Fibroblast of skin of left quadriceps (primary cell): ENCODE measurements around the gene NCCRP1.

Source experiments
- DNase-seq, 2 experiments: peaks; one replicate each; pipeline ENCODE4 v3.0.0-alpha.2; 2013; ENCODE audit warnings: low read depth in 2 of 2

The NCCRP1 gene

GRCh38 chr19:39179754-39180153, 17.0 kb upstream of the NCCRP1 start:
- DNase-seq = no peak

GRCh38 chr19:39180749-39181148, 16.0 kb upstream of the NCCRP1 start:
- DNase-seq = no peak

DNA sequence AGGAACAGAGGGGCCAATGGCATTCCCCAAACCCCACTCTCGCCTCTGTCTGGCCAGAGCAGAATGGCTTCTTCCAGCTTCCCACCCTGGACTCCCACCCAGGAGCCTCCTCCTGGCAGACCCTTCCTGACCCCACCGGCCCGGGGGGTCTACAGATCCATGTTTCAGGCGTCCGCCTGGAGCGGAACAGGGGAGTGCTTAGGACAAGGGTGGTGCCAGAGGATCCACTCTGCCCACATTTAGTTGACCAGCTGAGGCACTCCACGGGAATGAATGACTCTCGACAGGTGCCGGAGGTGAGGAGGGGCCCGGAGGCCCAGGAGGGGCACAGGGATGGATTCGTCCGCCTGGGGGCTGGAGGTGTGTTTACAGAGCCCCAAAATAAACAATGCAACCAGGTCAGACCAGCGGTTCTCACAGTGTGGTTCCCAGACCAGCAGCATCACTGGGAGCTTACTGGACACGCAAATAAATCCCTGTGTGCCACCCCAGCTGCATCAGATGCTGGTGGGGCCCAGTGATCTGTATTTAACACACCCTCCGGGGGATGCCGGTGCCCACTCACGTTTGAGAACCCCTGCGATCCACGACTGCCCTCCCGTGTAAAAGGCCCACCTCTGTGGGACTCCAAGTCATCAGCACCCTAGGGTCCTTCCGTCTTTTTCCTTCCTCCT, 15.1 kb upstream of the NCCRP1 start:
- no peak for DNase-seq

DNA sequence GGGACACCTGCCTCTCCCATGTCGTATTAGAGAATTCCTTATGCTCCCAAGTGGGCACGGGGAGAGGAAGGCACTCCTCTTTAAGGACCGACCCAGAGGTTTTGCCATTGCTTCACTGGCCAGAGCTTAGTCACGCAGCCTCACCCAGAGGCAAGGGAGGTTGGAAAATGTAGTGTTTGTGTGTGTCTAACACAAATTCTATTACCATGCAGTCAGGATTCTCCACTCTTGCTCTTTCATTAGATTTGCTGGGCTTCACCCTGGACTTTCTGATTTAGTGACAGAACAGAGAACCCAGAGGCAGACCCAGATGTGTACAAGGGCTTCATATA, 14.6 kb upstream of the NCCRP1 start:
- no peak for DNase-seq

DNA sequence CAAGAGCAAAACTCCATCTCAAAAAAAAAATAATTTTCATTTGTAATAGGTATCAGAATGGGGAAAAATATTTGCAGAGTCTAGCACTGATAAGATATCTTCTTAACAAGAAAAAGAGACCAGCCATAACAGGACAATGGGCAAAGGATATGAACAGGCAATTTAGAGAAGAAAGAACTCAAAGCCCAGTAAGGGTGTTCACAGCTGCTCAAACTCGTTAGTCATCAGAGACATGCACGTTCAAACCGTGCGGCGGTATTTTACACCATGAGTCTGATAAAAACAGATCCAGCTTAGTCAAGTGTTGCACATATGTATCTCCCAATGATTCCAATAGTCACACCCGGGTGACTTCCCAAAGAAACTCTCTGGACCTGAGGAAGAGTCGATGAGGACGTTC, 13.7 kb upstream of the NCCRP1 start:
- DNase-seq = no peak

DNA sequence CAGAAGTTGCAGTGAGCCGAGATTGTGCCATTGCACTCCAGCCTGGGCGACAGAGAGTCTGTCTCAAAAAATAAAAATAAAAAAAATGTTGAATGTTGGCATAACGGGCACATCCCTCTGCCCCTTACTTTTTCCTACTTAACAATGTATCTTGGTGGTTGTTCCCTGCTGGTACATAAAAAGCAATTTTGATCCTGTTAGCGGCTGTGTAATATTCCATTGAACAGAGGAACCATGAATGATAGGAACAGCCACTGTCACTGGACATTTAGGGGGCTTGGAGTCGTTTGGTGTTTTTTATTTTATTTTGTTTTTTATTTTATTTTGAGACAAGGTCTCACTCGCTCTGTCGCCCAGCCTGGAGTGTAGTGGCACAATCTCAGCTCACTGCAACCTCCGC, 10.4 kb upstream of the NCCRP1 start:
- DNase-seq = no peak

- DNase-seq = no peak
Measured at GRCh38 chr19:39187552-39187943, 9.2 kb upstream of the NCCRP1 start.

GRCh38 chr19:39188960-39189359, 7.8 kb upstream of the NCCRP1 start:
- DNase-seq = no peak

DNA sequence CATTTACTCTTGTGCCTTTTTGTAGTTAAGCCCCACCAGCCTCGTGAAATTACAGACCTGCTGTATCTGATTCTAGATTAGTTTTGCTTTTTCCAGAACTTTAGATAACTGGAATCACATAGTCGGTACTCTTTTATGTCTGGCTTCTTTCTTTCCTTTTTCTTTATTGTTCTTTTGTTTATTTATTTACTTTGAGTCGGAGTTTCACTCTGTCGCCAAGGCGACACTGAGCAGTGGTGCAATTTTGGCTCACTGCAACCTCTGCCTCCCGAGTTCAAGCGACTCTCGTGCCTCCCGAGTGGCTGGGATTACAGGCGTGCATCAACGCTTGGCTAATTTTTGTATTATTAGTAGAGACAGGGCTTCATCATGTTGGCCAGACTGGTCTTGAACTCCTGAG, 6.0 kb upstream of the NCCRP1 start:
- DNase-seq = no peak

- DNase-seq = no peak
Measured at GRCh38 chr19:39192846-39193245, 3.9 kb upstream of the NCCRP1 start.

DNA sequence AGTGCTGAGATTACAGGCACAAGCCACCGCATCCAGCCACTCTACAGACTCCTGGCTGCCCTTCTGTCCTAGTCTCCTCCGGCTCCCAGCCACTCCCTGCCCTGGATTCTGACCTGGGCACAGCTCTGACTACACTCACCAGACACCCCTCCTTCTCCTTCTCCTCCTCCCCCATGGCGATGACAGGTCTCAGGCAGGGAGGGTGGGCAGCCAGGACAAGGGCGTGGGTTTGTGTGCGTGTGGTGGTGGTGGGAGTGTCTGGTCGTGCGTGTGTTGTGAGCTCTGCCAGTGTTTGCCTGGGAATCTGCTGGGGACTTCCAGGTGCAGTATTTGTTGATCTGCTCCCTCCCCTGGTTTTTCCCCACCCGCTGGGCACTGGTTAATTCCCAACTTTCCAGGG, 3.0 kb upstream of the NCCRP1 start:
- DNase-seq = no peak

GRCh38 chr19:39194832-39195542, 1.8 kb upstream of the NCCRP1 start:
- no peak for DNase-seq

DNA sequence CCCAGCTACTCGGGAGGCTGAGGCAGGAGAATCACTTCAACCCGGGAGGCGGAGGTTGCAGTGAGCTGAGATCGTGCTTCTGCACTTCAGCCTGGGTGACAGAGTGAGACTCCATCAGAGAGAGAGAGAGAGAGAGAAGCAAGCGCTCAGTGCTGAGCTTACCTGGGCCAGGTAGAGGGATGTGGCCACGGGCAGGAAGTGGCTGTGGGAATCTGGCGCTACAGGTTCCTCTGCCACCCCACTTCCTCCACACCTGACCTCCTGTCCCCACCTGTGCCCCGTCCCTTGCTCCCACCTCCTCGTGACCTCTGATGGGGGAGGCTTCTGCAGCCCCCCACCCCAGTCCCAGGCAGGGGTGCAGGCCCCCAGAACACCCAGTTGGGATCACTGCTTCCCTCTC, 1.0 kb upstream of the NCCRP1 start:
- DNase-seq = no peak

GRCh38 chr19:39196320-39196719, 444 bp upstream of the NCCRP1 start:
- no peak for DNase-seq

GRCh38 chr19:39197808-39198207, 1.0 kb downstream of the NCCRP1 start:
- no peak for DNase-seq

- no peak for DNase-seq
Measured at GRCh38 chr19:39199025-39199424, 2.3 kb downstream of the NCCRP1 start.

DNA sequence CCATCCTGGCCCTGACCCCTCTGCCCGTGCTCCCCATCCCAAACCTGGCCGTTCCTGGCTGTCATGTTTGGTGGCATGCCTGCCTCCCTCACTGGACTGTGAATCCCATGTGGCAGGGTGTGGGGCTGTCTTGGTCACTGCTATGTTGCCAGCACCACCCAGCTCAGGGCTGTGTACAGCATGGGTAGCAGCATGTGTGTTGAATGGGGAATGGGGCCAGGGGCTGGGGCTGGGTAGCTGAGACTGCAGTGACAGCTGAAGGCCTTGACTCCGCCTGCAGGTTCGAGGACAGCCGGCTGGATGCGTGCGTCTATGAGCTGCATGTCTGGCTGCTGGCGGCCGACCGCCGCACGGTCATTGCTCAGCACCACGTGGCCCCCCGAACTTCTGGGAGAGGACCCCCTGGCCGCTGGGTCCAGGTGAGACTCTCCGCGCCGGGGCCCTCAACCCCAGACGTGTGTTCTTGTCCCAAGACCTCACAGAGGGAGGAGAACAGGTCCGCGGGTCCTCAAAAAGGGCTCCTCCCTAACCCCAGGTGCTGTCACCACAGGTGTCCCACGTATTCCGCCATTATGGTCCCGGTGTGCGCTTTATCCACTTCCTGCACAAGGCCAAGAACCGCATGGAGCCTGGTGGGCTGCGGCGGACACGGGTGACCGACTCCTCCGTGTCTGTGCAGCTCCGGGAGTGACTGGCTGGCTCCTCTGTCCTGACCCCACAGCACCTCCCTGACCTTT, 3.5 kb downstream of the NCCRP1 start:
- DNase-seq = no peak

GRCh38 chr19:39200803-39201115, 4.0 kb downstream of the NCCRP1 start:
- DNase-seq = no peak

GRCh38 chr19:39202998-39203355, 6.2 kb downstream of the NCCRP1 start:
- no peak for DNase-seq

DNA sequence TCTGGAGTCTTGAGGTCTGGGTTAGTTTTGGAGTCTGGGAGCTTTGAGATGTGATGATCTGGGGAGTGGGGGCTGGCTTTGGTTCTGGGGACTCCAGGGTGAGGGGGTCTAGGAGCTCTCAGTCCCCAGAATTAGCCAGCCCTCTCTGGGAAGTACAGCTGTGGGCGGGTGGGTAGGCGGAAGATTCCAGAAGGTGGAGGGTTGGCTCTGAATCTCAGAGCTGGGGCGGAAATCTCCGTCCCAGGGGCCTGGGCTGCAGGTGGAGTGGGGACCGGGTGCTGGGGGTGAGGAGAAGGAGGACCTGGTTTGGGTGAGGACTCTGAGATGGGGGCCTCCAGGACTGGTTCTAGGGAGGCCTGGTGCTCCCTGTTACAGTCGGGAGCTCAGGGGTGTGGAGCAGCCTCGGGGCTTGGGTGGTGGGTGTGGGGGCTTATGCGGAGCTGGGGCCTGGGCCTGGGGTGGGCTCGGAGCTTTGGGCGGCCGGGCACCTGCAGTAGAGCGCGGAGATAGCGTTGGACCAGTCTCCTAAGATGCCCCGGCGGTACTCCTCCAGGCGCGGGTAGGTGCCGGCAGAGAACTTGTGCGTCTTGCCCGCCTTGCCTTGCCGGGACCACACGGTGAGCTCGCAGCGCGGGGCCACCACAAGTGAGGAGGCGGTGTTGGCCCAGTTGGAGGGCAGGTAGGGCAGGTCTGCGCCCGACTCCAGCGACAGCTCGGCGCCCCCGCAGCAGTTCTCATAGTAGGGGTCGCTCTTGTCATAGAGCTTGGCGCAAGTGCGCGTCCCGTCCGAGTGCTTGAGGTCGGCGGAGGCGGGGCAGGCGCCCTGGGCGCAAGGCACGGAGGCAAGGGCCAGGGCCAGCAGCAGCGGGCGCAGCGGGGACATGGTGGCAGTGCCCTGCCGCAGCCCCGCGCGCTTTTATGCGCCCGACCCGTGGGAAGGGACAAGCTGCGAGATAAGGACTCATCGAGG, 6.9 kb downstream of the NCCRP1 start, which contains the start of gene SYCN:
Gene SYCN (minus strand): TSS at position 892 of the 970 bp plus-strand sequence. CDS start 9 bp downstream, at position 883.
- no peak for DNase-seq

GRCh38 chr19:39205449-39205764, 8.6 kb downstream of the NCCRP1 start:
- DNase-seq = no peak

DNA sequence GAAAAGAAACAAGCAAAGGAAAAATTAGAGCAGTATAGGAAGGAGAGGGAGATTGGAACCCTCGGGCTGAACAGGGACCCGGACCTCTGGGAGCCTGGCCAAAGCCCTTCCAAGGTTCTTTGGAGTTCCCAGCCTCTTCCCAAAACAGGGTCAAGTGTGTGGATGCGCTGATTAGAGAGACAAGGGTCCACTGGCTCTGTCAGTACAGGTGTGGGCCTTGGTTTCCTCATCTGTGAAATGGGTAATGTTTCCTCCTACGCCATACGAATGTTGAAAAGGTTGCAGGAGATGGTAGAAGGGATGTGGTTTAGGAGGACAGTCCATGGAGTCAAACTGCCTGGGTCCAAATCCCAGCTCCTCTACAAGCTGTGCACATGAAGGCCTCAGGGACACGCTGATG, 9.4 kb downstream of the NCCRP1 start:
- no peak for DNase-seq
